ENCODE measurements around the gene CLPSL2. TPM values are rescaled to one million over a fixed set of nuclear protein-coding genes. Genes with fewer than 3 reads are reported as not detected.

The CLPSL2 gene
- total RNA-seq, 1 experiment from 2014 or later: 1.7 TPM

- no TSS peak for BruUV-seq (replicated peaks)
- Histone ChIP-seq H3K36me3 (ENCODE audit: control insufficient read depth in 1 of 2, insufficient read depth in 2 of 2, low read length in 2 of 2) (no peaks in the 10 kb centered on the region), H3K4me3 (replicated peaks in 1 of 2; ENCODE audit: low read depth in 1 of 2, low read length in 2 of 2) (no peak overlapping the region), H3K4me1 (ENCODE audit: control insufficient read depth in 1 of 2, insufficient read depth in 2 of 2, low read length in 2 of 2) (peaks cover 0 to 5% of the 10 kb centered on the region in 2 experiments; a peak in 3 of 4 replicates), H3K79me2 (ENCODE audit: insufficient read depth, low read length) (no peaks in the 10 kb centered on the region), H2AFZ (ENCODE audit: low read depth, low read length, poor library complexity, severe bottlenecking) (no peak overlapping the region), H3K9me3 (ENCODE audit: control insufficient read depth in 1 of 2, insufficient read depth in 1 of 2, low read depth in 1 of 2, low read length in 2 of 2) (0 out of 4 replicates have a peak, but pooled peaks cover 0 to 3% of the 10 kb centered on the region in 2 experiments), H3K9ac (ENCODE audit: low read length) (no peak overlapping the region), H3K9me2 (ENCODE audit: insufficient read depth) (no peaks in the 10 kb centered on the region), H4K20me1 (ENCODE audit: insufficient read depth) (no peaks in the 10 kb centered on the region), H3K27ac (ENCODE audit: low read depth, low read length) (no peak overlapping the region), H3K27me3 (ENCODE audit: insufficient read depth, low read length) (no peaks in the 10 kb centered on the region), H3K4me2 (ENCODE audit: low read length) (no peak overlapping the region)
- POLR2A ChIA-PET: no interaction called here
- DNase-seq (ENCODE audit: low read depth, low spot score) (no peak), ATAC-seq (no peak)
- TF ChIP-seq FOSL1 (IDR thresholded peaks at IDR 0.05; ENCODE audit: low read depth): no peak
- no peak for TF ChIP-seq YY1 (IDR thresholded peaks at IDR 0.05; ENCODE audit: extremely low read depth, insufficient replicate concordance, low read depth, low read length)
- TF ChIP-seq RAD21 (IDR thresholded peaks at IDR 0.05; ENCODE audit: low read depth): no peak
- intact Hi-C loops (cut with micrococcal nuclease): no loop called here
- RAD21 ChIA-PET (ENCODE audit: low non-redundant PET in 1 of 2, low total read pairs in 2 of 2, uncharacterized antibody in 2 of 2, unreplicated experiment in 2 of 2): no interaction called here
- CTCF ChIA-PET: interaction anchor here (1.4 kb wide), 1 partner anchor 10 kb away, joined by 3 read pairs; no protein-coding TSS in a partner anchor
These were observed 28.5 kb upstream of the CLPSL2 start for GRCh38 chr6:35747877-35748276.

- ChIA-PET POLR2A (no interaction called here), RAD21 (ENCODE audit: low non-redundant PET in 1 of 2, low total read pairs in 2 of 2, uncharacterized antibody in 2 of 2, unreplicated experiment in 2 of 2) (no interaction called here)
- no peak overlapping the region for H3K4me3 ChIP-seq (replicated peaks in 1 of 2; ENCODE audit: low read depth in 1 of 2, low read length in 2 of 2)
These were observed 25.8 kb upstream of the CLPSL2 start for GRCh38 chr6:35750557-35750956.

More at GRCh38 chr6:35750557-35750956, 25.8 kb upstream of the CLPSL2 start:
- Histone ChIP-seq H3K9me2 (ENCODE audit: insufficient read depth) (no peaks in the 10 kb centered on the region), H3K27me3 (ENCODE audit: insufficient read depth, low read length) (no peaks in the 10 kb centered on the region), H3K9me3 (ENCODE audit: control insufficient read depth in 1 of 2, insufficient read depth in 1 of 2, low read depth in 1 of 2, low read length in 2 of 2) (0 out of 4 replicates have a peak, but pooled peaks cover 0 to 3% of the 10 kb centered on the region in 2 experiments), H3K4me1 (ENCODE audit: control insufficient read depth in 1 of 2, insufficient read depth in 2 of 2, low read length in 2 of 2) (peaks cover 0 to 9% of the 10 kb centered on the region in 2 experiments; a peak in 1 of 4 replicates), H3K27ac (ENCODE audit: low read depth, low read length) (no peak overlapping the region), H3K9ac (ENCODE audit: low read length) (no peak overlapping the region), H3K79me2 (ENCODE audit: insufficient read depth, low read length) (no peaks in the 10 kb centered on the region), H4K20me1 (ENCODE audit: insufficient read depth) (no peaks in the 10 kb centered on the region), H2AFZ (ENCODE audit: low read depth, low read length, poor library complexity, severe bottlenecking) (no peak overlapping the region), H3K36me3 (ENCODE audit: control insufficient read depth in 1 of 2, insufficient read depth in 2 of 2, low read length in 2 of 2) (no peaks in the 10 kb centered on the region), H3K4me2 (ENCODE audit: low read length) (no peak overlapping the region)
- CTCF ChIA-PET: no interaction called here
- ATAC-seq: no peak
- TF ChIP-seq ZBTB33 (IDR thresholded peaks at IDR 0.05; ENCODE audit: extremely low read depth, insufficient replicate concordance, low read length) (no peak), REST (IDR thresholded peaks at IDR 0.05; ENCODE audit: low read depth) (no peak), POLR2AphosphoS5 (IDR thresholded peaks at IDR 0.05; ENCODE audit: low read depth, low read length) (no peak), EZH2 (IDR thresholded peaks at IDR 0.05) (no peak), EGR1 (IDR thresholded peaks at IDR 0.05; ENCODE audit: low read depth) (no peak), JUND (IDR thresholded peaks at IDR 0.05) (no peak), ATF3 (IDR thresholded peaks at IDR 0.05) (no peak), TCF7L2 (IDR thresholded peaks at IDR 0.05; ENCODE audit: borderline replicate concordance, extremely low read depth, insufficient read depth, insufficient read length) (no peak), CBX3 (IDR thresholded peaks at IDR 0.05; ENCODE audit: low read depth) (no peak), YY1 (IDR thresholded peaks at IDR 0.05; ENCODE audit: extremely low read depth, insufficient replicate concordance, low read depth, low read length) (no peak)
- no peak for DNase-seq (ENCODE audit: low read depth, low spot score)
- BruUV-seq (replicated peaks): no TSS peak
- intact Hi-C loops (cut with micrococcal nuclease): no loop called here
